Anterior cingulate cortex (tissue), 58 donors: ENCODE results near the gene GLT6D1.

Experiments
- DNase-seq, 58 donors: peaks; one replicate each; lab custom pipeline; 2025; lab: John Stamatoyannopoulos, UW

Gene GLT6D1

GRCh38 chr9:135611142-135611874, 28.0 kb downstream of the GLT6D1 start:
- DNase-seq: no peak

DNA sequence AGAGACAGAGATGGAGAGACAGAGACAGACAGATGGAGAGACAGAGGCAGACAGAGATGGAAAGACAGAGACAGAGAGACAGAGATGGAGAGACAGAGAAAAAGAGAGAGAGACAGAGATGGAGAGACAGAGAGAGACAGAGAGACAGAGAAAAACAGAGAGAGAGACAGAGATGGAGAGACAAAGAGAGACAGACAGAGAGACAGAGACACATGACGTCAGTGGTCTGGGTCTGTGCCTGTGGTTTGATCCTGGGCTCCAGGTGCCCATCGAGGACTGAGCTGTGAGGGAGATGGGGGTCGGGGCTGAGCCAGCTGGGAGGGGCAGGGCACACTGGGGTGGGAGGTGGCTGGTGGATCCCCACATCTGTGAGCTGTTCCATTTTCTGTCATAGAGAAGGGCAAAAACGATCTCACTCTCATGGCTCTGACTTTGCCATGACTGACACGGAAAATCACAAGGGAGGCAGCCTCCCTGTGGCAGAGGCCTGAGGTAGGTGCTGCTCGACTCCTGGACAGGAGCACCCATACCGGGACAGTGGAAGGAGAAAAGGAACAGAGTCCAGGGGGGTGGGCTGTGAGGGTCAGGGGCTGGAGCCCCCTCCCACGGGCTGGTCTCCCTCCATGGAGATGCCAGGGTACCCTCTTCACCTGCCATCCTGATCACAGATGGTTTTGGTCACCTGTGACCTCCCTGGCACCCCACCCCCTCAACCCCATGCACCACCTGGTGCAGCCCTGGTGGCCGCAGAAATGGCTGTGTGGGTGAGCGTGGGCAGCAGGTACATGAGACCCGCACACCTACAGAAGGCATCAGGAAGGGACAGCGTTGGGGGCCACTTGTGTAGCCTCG, 28.8 kb downstream of the GLT6D1 start:
- DNase-seq: no peak

GRCh38 chr9:135609366-135609955, 29.9 kb downstream of the GLT6D1 start:
- DNase-seq: no peak

DNA sequence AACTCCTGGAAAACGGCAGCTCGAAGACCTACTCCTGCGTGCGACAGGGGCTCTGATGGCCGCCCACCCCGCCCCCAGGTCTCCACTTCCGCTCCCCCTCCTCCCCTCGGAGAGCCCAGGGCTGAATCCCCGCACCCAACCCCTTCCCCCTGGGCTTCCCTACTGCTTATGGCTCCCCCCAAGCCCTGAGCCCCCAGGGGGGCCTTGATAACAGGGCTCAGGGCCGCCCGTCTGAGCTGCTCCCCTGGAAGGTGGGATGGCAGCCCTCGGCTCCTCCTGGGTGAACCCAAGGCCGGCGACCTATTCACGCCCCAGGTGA, 30.4 kb downstream of the GLT6D1 start:
- DNase-seq: no peak

DNA sequence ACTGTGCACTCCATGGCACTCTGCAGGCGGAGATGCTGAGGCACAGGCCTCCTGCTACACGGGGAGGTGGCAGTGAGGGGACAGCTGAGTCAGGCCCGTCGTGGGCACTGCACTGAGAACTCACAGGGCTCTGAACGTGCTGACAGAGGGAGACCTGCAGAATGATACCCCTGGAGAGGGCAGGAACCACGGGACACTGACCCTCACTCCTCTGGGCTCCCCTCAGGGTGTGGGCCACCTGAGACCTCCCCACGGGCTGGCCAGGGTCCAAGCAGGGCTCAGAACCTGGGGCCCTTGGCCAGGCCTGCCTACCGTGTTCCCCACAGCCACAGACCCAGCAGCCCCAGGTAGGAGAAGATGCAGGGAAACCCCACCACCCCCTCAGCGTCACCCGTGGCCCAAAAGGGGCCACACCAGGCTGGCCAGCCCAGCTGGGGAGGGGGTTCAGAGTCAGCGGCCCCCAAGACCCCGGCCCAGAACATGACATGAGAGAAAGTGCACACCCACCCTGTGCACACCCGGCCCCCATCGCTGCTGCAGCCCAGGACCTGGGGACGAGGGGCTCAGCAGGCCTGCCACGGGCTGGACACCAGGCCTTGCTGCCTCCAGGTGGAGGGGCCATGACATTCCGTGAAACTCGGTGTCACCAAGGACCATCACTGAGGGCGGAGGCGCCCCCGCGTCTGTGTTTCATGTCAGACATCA, 30.9 kb downstream of the GLT6D1 start:
- no peak for DNase-seq

- DNase-seq: no peak
Measured at GRCh38 chr9:135607401-135608293, 31.7 kb downstream of the GLT6D1 start.

DNA sequence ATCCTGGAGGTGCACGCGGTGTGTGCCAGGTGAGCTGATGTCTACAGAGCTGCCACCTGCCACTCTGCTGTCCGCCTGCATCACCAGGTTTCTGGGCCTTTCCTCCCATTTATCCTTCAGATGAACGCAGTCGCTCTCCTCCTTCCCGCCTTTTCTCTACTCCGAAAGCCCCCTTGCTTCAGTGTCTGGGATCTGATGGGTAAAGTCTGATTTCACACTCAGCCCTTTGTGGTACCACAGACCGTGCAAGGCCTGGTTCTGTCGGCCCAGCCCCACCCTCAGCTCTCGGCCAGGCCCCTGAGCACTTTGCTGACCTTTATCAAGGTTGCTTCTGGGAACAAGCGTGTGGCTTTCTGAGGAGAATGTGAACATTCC, 32.5 kb downstream of the GLT6D1 start:
- DNase-seq: no peak

GRCh38 chr9:135605238-135605781, 34.0 kb downstream of the GLT6D1 start:
- peak in 17 of 58 donors; percentile 7 to 55 (median 17) for DNase-seq

- peak in 2 of 58 donors; percentile 35 to 39 for DNase-seq
Measured at GRCh38 chr9:135604437-135605237, 34.7 kb downstream of the GLT6D1 start.

DNA sequence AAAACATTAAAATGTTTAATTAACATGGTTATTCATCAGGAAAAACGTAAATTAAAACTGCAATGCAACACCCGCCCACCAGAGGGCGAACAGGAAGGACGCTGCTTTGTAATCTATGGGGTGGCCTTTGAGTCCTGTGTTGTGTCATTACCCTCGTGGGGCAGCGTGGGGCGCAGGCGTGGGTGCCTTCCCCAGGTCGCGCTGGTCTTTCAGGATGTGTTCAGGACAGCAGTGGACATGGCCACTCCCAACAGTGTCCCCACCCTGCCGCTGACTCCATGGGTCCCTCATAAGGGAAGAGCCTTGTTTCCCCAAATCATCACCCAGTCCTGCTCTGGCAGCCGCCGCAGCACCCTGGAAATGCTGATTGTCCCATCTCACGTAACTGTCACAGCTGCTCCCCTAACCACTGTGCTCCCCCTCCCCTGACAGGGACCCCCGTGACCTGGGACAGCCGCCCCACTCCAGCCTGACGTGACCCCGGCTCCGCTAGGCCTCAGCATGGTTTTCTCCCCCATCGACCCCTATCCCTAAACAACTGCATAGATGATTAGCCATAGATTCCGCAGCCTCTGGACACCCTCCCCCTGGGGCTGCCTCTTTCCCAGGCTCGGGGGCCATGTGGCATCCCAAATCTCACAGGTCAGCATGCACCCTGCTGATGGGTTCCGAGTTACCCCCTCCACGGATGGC, 36.4 kb downstream of the GLT6D1 start:
- DNase-seq: peak in 5 of 58 donors; percentile 5 to 28 (median 18)

- DNase-seq: no peak
Measured at GRCh38 chr9:135601988-135602387, 37.4 kb downstream of the GLT6D1 start.

- no peak for DNase-seq
Measured at GRCh38 chr9:135600296-135600817, 39.0 kb downstream of the GLT6D1 start.

- DNase-seq: no peak
Measured at GRCh38 chr9:135596211-135596610, 43.1 kb downstream of the GLT6D1 start.

GRCh38 chr9:135592625-135593024, 46.7 kb downstream of the GLT6D1 start:
- no peak for DNase-seq

DNA sequence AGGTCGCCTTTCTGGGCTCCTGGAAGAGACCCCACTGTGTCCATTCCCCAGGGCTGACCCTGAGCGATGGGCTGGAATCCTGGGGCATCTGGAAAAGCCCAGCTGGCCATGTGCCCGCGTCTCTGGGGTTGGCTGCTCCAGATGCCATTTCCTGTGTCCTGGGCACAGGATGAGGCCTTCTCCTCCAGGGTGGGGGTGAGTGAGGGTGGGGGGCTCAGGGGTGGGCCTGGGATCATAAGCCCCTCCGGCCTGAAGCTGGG, 47.1 kb downstream of the GLT6D1 start:
- DNase-seq: no peak

GRCh38 chr9:135591506-135592330, 47.6 kb downstream of the GLT6D1 start:
- DNase-seq: no peak

- no peak for DNase-seq
Measured at GRCh38 chr9:135590486-135591079, 48.8 kb downstream of the GLT6D1 start.
